Astrocyte (in vitro differentiated cells and primary cell): Measurements from ENCODE around the gene LRMDA. TPM values are rescaled to one million over a fixed set of nuclear protein-coding genes. Genes with fewer than 3 reads are reported as not detected.
A peak's percentile ranks its signal among the peaks of the same experiment; 100 is the strongest.

Source experiments
- DNase-seq: peaks from one replicate; pipeline ENCODE4 v3.0.0-alpha.2; 2010; ENCODE audit warnings: low read depth
- FAIRE-seq: peaks from 2 replicates; lab custom pipeline; 2011; peaks lifted over from hg19 to GRCh38; lab: Jason Lieb, UNC
- H2AFZ ChIP-seq: 2 replicates; pipeline ENCODE4 v1.6.0; 2012; ENCODE audit warnings: low read depth, low read length, inconsistent platforms
- H3K27ac ChIP-seq: 2 replicates; pipeline ENCODE4 v1.5.1; 2011; ENCODE audit warnings: low read depth, low read length, inconsistent platforms
- H3K27me3 ChIP-seq: 2 replicates; pipeline ENCODE4 v1.6.0; 2011; ENCODE audit warnings: low read length, inconsistent platforms; ENCODE audit not compliant: insufficient read depth
- H3K36me3 ChIP-seq: 2 replicates; pipeline ENCODE4 v1.5.1; 2011; ENCODE audit warnings: low read length, inconsistent platforms; ENCODE audit not compliant: insufficient read depth
- H3K4me1 ChIP-seq: 2 replicates; pipeline ENCODE4 v1.5.1; 2011; ENCODE audit warnings: low read length, inconsistent platforms; ENCODE audit not compliant: insufficient read depth
- H3K4me2 ChIP-seq: 2 replicates; pipeline ENCODE4 v1.6.0; 2012; ENCODE audit warnings: low read length, inconsistent platforms
- H3K4me3 ChIP-seq: 2 replicates; pipeline ENCODE4 v1.5.1; 2011; ENCODE audit warnings: low read depth, mild to moderate bottlenecking, low read length, inconsistent platforms; ENCODE audit not compliant: insufficient read depth
- H3K79me2 ChIP-seq: 2 replicates; pipeline ENCODE4 v1.6.0; 2012; ENCODE audit warnings: mild to moderate bottlenecking, low read length, inconsistent platforms; ENCODE audit not compliant: insufficient read depth
- H3K9ac ChIP-seq: 2 replicates; pipeline ENCODE4 v1.6.0; 2012; ENCODE audit warnings: mild to moderate bottlenecking, low read length, inconsistent platforms
- H3K9me3 ChIP-seq: 2 replicates; pipeline ENCODE4 v1.5.1; 2012; ENCODE audit warnings: low read depth, mild to moderate bottlenecking, low read length, inconsistent platforms; ENCODE audit not compliant: insufficient read depth
- H4K20me1 ChIP-seq: 2 replicates; pipeline ENCODE4 v1.6.0; 2012; ENCODE audit warnings: low read length, inconsistent platforms; ENCODE audit not compliant: insufficient read depth
- H3K27ac Mint-ChIP-seq: one replicate; pipeline ENCODE4 v1.8.0; 2021; ENCODE audit warnings: mild to moderate bottlenecking, mixed read lengths; ENCODE audit not compliant: unreplicated experiment
- H3K27me3 Mint-ChIP-seq: one replicate; pipeline ENCODE4 v1.8.0; 2021; ENCODE audit warnings: low read depth, mixed read lengths; ENCODE audit not compliant: unreplicated experiment
- H3K36me3 Mint-ChIP-seq: one replicate; pipeline ENCODE4 v1.8.0; 2021; ENCODE audit warnings: low read depth, mixed read lengths; ENCODE audit not compliant: unreplicated experiment
- H3K4me1 Mint-ChIP-seq: one replicate; pipeline ENCODE4 v1.8.0; 2021; ENCODE audit warnings: low read depth, mixed read lengths; ENCODE audit not compliant: unreplicated experiment
- H3K4me3 Mint-ChIP-seq: one replicate; pipeline ENCODE4 v1.8.0; 2021; ENCODE audit warnings: mild to moderate bottlenecking, moderate library complexity, mixed read lengths; ENCODE audit not compliant: unreplicated experiment
- H3K9me3 Mint-ChIP-seq: one replicate; pipeline ENCODE4 v1.8.0; 2021; ENCODE audit warnings: mild to moderate bottlenecking, mixed read lengths; ENCODE audit not compliant: unreplicated experiment
- CTCF ChIP-seq: IDR thresholded peaks from 2 replicates; pipeline ENCODE4 v1.5.1; 2011; ENCODE audit warnings: low read depth, mild to moderate bottlenecking, inconsistent platforms, low read length, moderate library complexity; ENCODE audit not compliant: insufficient read depth
- EZH2 ChIP-seq: IDR thresholded peaks from 2 replicates; pipeline ENCODE4 v1.6.1; 2012; ENCODE audit warnings: mild to moderate bottlenecking, low read length, inconsistent platforms; ENCODE audit not compliant: insufficient read depth
- total RNA-seq: library from RNA; stranded (reverse); gene quantifications from 2 replicates; pipeline ENCODE4 v1.2.1, GENCODE V29; 2021

LRMDA gene
- total RNA-seq, 1 donor from 2014 or later = 2.7 TPM

GRCh38 chr10:76428551-76429367, 997.3 kb downstream of the LRMDA start:
- H3K4me1 ChIP-seq = peaks cover 38% of the 10 kb centered on the region
- FAIRE-seq = peak; percentile 81
- Mint-ChIP-seq H3K27me3 (no peaks in the 10 kb centered on the region), H3K4me1 (peaks cover 55% of the 10 kb centered on the region), H3K4me3 (no peak overlapping the region), H3K36me3 (no peaks in the 10 kb centered on the region), H3K27ac (peak overlapping the region; percentile 94), H3K9me3 (no peaks in the 10 kb centered on the region)
- H3K9me3 ChIP-seq = no peaks in the 10 kb centered on the region
- peak overlapping the region; percentile 24 for H2AFZ ChIP-seq
- no peaks in the 10 kb centered on the region for H4K20me1 ChIP-seq
- TF ChIP-seq EZH2 = no peak
- TF ChIP-seq CTCF = no peak
- H3K27me3 ChIP-seq = no peaks in the 10 kb centered on the region
- H3K36me3 ChIP-seq = no peaks in the 10 kb centered on the region
- peak overlapping the region; percentile 45 for H3K4me2 ChIP-seq
- DNase-seq = peak; percentile 91
- H3K9ac ChIP-seq = peak overlapping the region; percentile 33
- no peak overlapping the region for H3K4me3 ChIP-seq
- no peaks in the 10 kb centered on the region for H3K79me2 ChIP-seq
- H3K27ac ChIP-seq = peak overlapping the region; percentile 68

GRCh38 chr10:76429368-76430060, 998.1 kb downstream of the LRMDA start:
- H3K4me3 Mint-ChIP-seq = no peak overlapping the region
- H3K4me2 ChIP-seq = peak overlapping the region; percentile 45

More at GRCh38 chr10:76429368-76430060, 998.1 kb downstream of the LRMDA start:
- Histone ChIP-seq H2AFZ (no peak overlapping the region), H3K4me1 (peaks cover 38% of the 10 kb centered on the region), H3K27me3 (no peaks in the 10 kb centered on the region), H3K36me3 (no peaks in the 10 kb centered on the region), H3K27ac (no peak overlapping the region), H3K9ac (peak overlapping the region; percentile 19), H3K79me2 (no peaks in the 10 kb centered on the region), H3K9me3 (no peaks in the 10 kb centered on the region), H3K4me3 (no peak overlapping the region), H4K20me1 (no peaks in the 10 kb centered on the region)
- no peak for DNase-seq
- Mint-ChIP-seq H3K27ac (peak overlapping the region; percentile 94), H3K27me3 (no peaks in the 10 kb centered on the region), H3K36me3 (no peaks in the 10 kb centered on the region), H3K9me3 (no peaks in the 10 kb centered on the region), H3K4me1 (peaks cover 55% of the 10 kb centered on the region)
- TF ChIP-seq EZH2 (no peak), CTCF (no peak)
- FAIRE-seq = no peak
